ENCODE results near the gene SLCO4A1. TPM values are rescaled to one million over a fixed set of nuclear protein-coding genes. Genes with fewer than 3 reads are reported as not detected.

Gene SLCO4A1
- total and polyA plus RNA-seq, 2 experiments from 2014 or later = 25.8 to 99.0 TPM

- Histone ChIP-seq H3K4me1 (ENCODE audit: insufficient read depth) (peaks cover 2% of the 10 kb centered on the region), H3K79me2 (no peaks in the 10 kb centered on the region), H3K9me2 (replicated peaks; ENCODE audit: insufficient read depth) (no peaks in the 10 kb centered on the region), H3K4me3 (no peak overlapping the region), H3K27me3 (no peaks in the 10 kb centered on the region), H3K9me3 (ENCODE audit: low read depth) (no peaks in the 10 kb centered on the region), H3K27ac (no peak overlapping the region), H2AFZ (no peak overlapping the region), H4K20me1 (ENCODE audit: insufficient read depth, poor library complexity, severe bottlenecking) (no peaks in the 10 kb centered on the region), H3K4me2 (no peak overlapping the region), H3K36me3 (replicated peaks; ENCODE audit: insufficient read depth, low read depth) (no peaks in the 10 kb centered on the region)
- no peak for DNase-seq (ENCODE audit: low spot score)
- TF ChIP-seq EZH2phosphoT487 (IDR thresholded peaks at IDR 0.05; ENCODE audit: low read depth, severe bottlenecking, unreplicated experiment) (no peak), EZH2 (IDR thresholded peaks at IDR 0.05; ENCODE audit: borderline replicate concordance) (no peak), CTCF (IDR thresholded peaks at IDR 0.05; ENCODE audit: poor library complexity) (no peak)
- WGBS (ENCODE audit: low lambda C conversion rate, missing lambda C conversion rate) = 94% methylated on average over 11 of the region's 11 CpGs
Measured at GRCh38 chr20:62674370-62674769, 32.1 kb downstream of the SLCO4A1 start.

- 87% methylated on average over 25 of the region's 25 CpGs for WGBS (ENCODE audit: low lambda C conversion rate, missing lambda C conversion rate)
- Histone ChIP-seq H3K4me1 (ENCODE audit: insufficient read depth) (no peaks in the 10 kb centered on the region), H3K27me3 (no peaks in the 10 kb centered on the region), H3K9me2 (replicated peaks; ENCODE audit: insufficient read depth) (no peaks in the 10 kb centered on the region), H2AFZ (no peak overlapping the region), H3K79me2 (no peaks in the 10 kb centered on the region), H3K4me3 (no peak overlapping the region), H4K20me1 (ENCODE audit: insufficient read depth, poor library complexity, severe bottlenecking) (no peaks in the 10 kb centered on the region), H3K9me3 (ENCODE audit: low read depth) (no peaks in the 10 kb centered on the region), H3K4me2 (no peak overlapping the region), H3K36me3 (replicated peaks; ENCODE audit: insufficient read depth, low read depth) (no peaks in the 10 kb centered on the region), H3K27ac (no peak overlapping the region)
- TF ChIP-seq EZH2 (IDR thresholded peaks at IDR 0.05; ENCODE audit: borderline replicate concordance) = no peak
- TF ChIP-seq EZH2phosphoT487 (IDR thresholded peaks at IDR 0.05; ENCODE audit: low read depth, severe bottlenecking, unreplicated experiment) = no peak
- no peak for TF ChIP-seq CTCF (IDR thresholded peaks at IDR 0.05; ENCODE audit: poor library complexity)
- DNase-seq (ENCODE audit: low spot score) = no peak
Measured at GRCh38 chr20:62675156-62675876, 33.0 kb downstream of the SLCO4A1 start.

- no peak for TF ChIP-seq EZH2phosphoT487 (IDR thresholded peaks at IDR 0.05; ENCODE audit: low read depth, severe bottlenecking, unreplicated experiment)
- TF ChIP-seq EZH2 (IDR thresholded peaks at IDR 0.05; ENCODE audit: borderline replicate concordance) = no peak
- no peak for TF ChIP-seq CTCF (IDR thresholded peaks at IDR 0.05; ENCODE audit: poor library complexity)
- no peak overlapping the region for H2AFZ ChIP-seq
- no peaks in the 10 kb centered on the region for H3K9me2 ChIP-seq (replicated peaks; ENCODE audit: insufficient read depth)
- H3K4me3 ChIP-seq = no peak overlapping the region
- no peaks in the 10 kb centered on the region for H3K79me2 ChIP-seq
- no peak overlapping the region for H3K27ac ChIP-seq
- no peaks in the 10 kb centered on the region for H3K4me1 ChIP-seq (ENCODE audit: insufficient read depth)
- H3K27me3 ChIP-seq = no peaks in the 10 kb centered on the region
- no peaks in the 10 kb centered on the region for H3K9me3 ChIP-seq (ENCODE audit: low read depth)
- no peaks in the 10 kb centered on the region for H4K20me1 ChIP-seq (ENCODE audit: insufficient read depth, poor library complexity, severe bottlenecking)
- H3K4me2 ChIP-seq = no peak overlapping the region
- 88% methylated on average over 14 of the region's 14 CpGs for WGBS (ENCODE audit: low lambda C conversion rate, missing lambda C conversion rate)
- no peak for DNase-seq (ENCODE audit: low spot score)
- H3K36me3 ChIP-seq (replicated peaks; ENCODE audit: insufficient read depth, low read depth) = no peaks in the 10 kb centered on the region
Measured at GRCh38 chr20:62675877-62676260, 33.6 kb downstream of the SLCO4A1 start.
